ENCODE results near the gene BTNL9. TPM values are rescaled to one million over a fixed set of nuclear protein-coding genes. Genes with fewer than 3 reads are reported as not detected.

Gene BTNL9
- total and polyA plus RNA-seq, 2 of the 8 experiments (the other 6 are each of a cell fraction or from before 2014, with no cell fraction given), result 0.23 to 0.89 TPM

- Histone ChIP-seq H3K27me3 (replicated peaks in 1 of 4; ENCODE audit: control insufficient read depth in 3 of 4, extremely low read depth in 1 of 4, insufficient read depth in 3 of 4, low read length in 3 of 4) (peaks cover 0 to 3% (median 0%) of the 10 kb centered on the region in 4 experiments; a peak in 1 of 7 replicates), H3K23ac (ENCODE audit: insufficient read length) (no peak overlapping the region), H3K36me3 (ENCODE audit: control insufficient read depth in 2 of 4, insufficient read depth in 4 of 4, low read length in 3 of 4) (no peaks in the 10 kb centered on the region), H2BK120ac (replicated peaks; ENCODE audit: low read depth, low read length) (no peak overlapping the region), H4K5ac (ENCODE audit: insufficient read length, low read depth, low read length) (no peak overlapping the region), H4K20me1 (replicated peaks in 1 of 2; ENCODE audit: control insufficient read depth in 1 of 2, insufficient read depth in 2 of 2, low read length in 2 of 2) (no peaks in the 10 kb centered on the region), H3K9ac (replicated peaks in 1 of 4; ENCODE audit: extremely low read depth in 1 of 4, low read depth in 3 of 4, low read length in 3 of 4) (no peak overlapping the region), H3K23me2 (ENCODE audit: low read depth, low read length) (peaks cover 2% of the 10 kb centered on the region; the same call in 1 of the 2 replicates), H3K9me3 (ENCODE audit: insufficient read depth in 2 of 2, low read depth in 1 of 2, low read length in 1 of 2) (peaks cover 4 to 6% of the 10 kb centered on the region in 2 experiments; a peak in 2 of 4 replicates), H3K79me2 (ENCODE audit: control insufficient read depth in 1 of 2, insufficient read depth in 2 of 2, low read length in 2 of 2) (no peaks in the 10 kb centered on the region), H2BK15ac (ENCODE audit: low read length) (no peak overlapping the region), H3K4me1 (replicated peaks in 1 of 4; ENCODE audit: control insufficient read depth in 3 of 4, insufficient read depth in 4 of 4, low read length in 3 of 4) (peaks cover 3 to 10% (median 6%) of the 10 kb centered on the region in 4 experiments), H3K4me3 (ENCODE audit: extremely low read depth in 1 of 4, insufficient read depth in 2 of 4, low read depth in 3 of 4, low read length in 4 of 4) (peak overlapping the region in 1 of 4 experiments; percentile 20; a peak in 1 of 8 replicates), H2AFZ (ENCODE audit: low read length) (no peak overlapping the region), H2BK20ac (ENCODE audit: low read length) (no peak overlapping the region), H4K91ac (replicated peaks; ENCODE audit: insufficient read length, low read length) (no peak overlapping the region), H3K4ac (replicated peaks; ENCODE audit: insufficient read length, low read depth, low read length) (no peak overlapping the region), H3K56ac (replicated peaks; ENCODE audit: insufficient read length, low read depth, low read length) (no peak overlapping the region), H3K18ac (ENCODE audit: extremely low read depth, low read length) (no peak overlapping the region), H3K27ac (ENCODE audit: low read depth, low read length) (no peak overlapping the region), H3K79me1 (ENCODE audit: low read depth, low read length) (no peaks in the 10 kb centered on the region), H2BK5ac (ENCODE audit: low read depth, low read length) (no peak overlapping the region), H4K8ac (ENCODE audit: extremely low read depth, insufficient read depth, low read length) (no peak overlapping the region), H3K4me2 (ENCODE audit: insufficient read depth in 1 of 2, low read depth in 2 of 2, low read length in 2 of 2) (peak overlapping the region in 1 of 2 experiments; percentile 65; a peak in 2 of 4 replicates), H2AK5ac (ENCODE audit: low read depth, low read length) (no peak overlapping the region), H2BK12ac (ENCODE audit: low read depth, low read length) (no peak overlapping the region), H3K14ac (ENCODE audit: insufficient read length) (no peak overlapping the region)
- ChIA-PET CTCF (ENCODE audit: partially characterized antibody) (no interaction called here), POLR2A (ENCODE audit: partially characterized antibody) (no interaction called here)
- FAIRE-seq (no peak), DNase-seq (ENCODE audit: low read depth in 1 of 2, low spot score in 2 of 2) (no peak)
- WGBS, 2 experiments (ENCODE audit: extremely low coverage in 1 of 2, insufficient coverage in 1 of 2, insufficient read length in 1 of 2, insufficient replicate concordance in 2 of 2, low coverage in 1 of 2, low lambda C conversion rate in 2 of 2, missing lambda C conversion rate in 1 of 2), result 86% methylated on average over 3 of the region's 3 CpGs; no CpG with 5 or more reads in 1 of the 2 experiments
- no peak for TF ChIP-seq CHD1 (IDR thresholded peaks at IDR 0.05; ENCODE audit: low read depth, low read length)
- TF ChIP-seq ATF2 (IDR thresholded peaks at IDR 0.05; ENCODE audit: low read length), result no peak
- no peak for TF ChIP-seq POU5F1 (IDR thresholded peaks at IDR 0.05; ENCODE audit: low read depth, low read length)
- TF ChIP-seq ZNF274 (IDR thresholded peaks at IDR 0.05; ENCODE audit: borderline replicate concordance, extremely low read depth, low read length), result no peak
- TF ChIP-seq POLR2AphosphoS5 (IDR thresholded peaks at IDR 0.05; ENCODE audit: low read depth, low read length), result no peak
- no peak for TF ChIP-seq POLR2A (IDR thresholded peaks at IDR 0.05; ENCODE audit: control extremely low read depth in 1 of 2, low read depth in 2 of 2, low read length in 2 of 2)
- no peak for TF ChIP-seq EP300 (IDR thresholded peaks at IDR 0.05; ENCODE audit: borderline replicate concordance in 1 of 2, low read depth in 2 of 2, low read length in 2 of 2)
- no peak for TF ChIP-seq RFX5 (IDR thresholded peaks at IDR 0.05; ENCODE audit: borderline replicate concordance, low read depth, low read length)
- TF ChIP-seq BRCA1 (IDR thresholded peaks at IDR 0.05; ENCODE audit: low read depth, low read length), result no peak
- no peak for TF ChIP-seq RNF2 (IDR thresholded peaks at IDR 0.05; ENCODE audit: borderline replicate concordance, low read depth, low read length, missing control alignments, poor library complexity, severe bottlenecking)
- no peak for TF ChIP-seq KDM5A (IDR thresholded peaks at IDR 0.05; ENCODE audit: low read length)
- no peak for TF ChIP-seq TAF1 (IDR thresholded peaks at IDR 0.05; ENCODE audit: low read depth, low read length)
- TF ChIP-seq RXRA (IDR thresholded peaks at IDR 0.05; ENCODE audit: insufficient read depth, low read depth, low read length), result no peak
Observed at GRCh38 chr5:181031716-181032115, 8.3 kb upstream of the BTNL9 start.
